GM19025 (cell line): ENCODE data around the gene FAM131B.
"Not testable (repeated sequence)": the region's sequence is repeated elsewhere in the genome, so short reads cannot be mapped to it uniquely, and the experiment has no call there.

Experiments used
- ATAC-seq: cut with Tn5 transposase; IDR thresholded peaks from one replicate; pipeline ENCODE4 v1.9.1; 2021; ENCODE audit warnings: mild to moderate bottlenecking, low read depth, moderate library complexity; ENCODE audit not compliant: unreplicated experiment

FAM131B gene

DNA sequence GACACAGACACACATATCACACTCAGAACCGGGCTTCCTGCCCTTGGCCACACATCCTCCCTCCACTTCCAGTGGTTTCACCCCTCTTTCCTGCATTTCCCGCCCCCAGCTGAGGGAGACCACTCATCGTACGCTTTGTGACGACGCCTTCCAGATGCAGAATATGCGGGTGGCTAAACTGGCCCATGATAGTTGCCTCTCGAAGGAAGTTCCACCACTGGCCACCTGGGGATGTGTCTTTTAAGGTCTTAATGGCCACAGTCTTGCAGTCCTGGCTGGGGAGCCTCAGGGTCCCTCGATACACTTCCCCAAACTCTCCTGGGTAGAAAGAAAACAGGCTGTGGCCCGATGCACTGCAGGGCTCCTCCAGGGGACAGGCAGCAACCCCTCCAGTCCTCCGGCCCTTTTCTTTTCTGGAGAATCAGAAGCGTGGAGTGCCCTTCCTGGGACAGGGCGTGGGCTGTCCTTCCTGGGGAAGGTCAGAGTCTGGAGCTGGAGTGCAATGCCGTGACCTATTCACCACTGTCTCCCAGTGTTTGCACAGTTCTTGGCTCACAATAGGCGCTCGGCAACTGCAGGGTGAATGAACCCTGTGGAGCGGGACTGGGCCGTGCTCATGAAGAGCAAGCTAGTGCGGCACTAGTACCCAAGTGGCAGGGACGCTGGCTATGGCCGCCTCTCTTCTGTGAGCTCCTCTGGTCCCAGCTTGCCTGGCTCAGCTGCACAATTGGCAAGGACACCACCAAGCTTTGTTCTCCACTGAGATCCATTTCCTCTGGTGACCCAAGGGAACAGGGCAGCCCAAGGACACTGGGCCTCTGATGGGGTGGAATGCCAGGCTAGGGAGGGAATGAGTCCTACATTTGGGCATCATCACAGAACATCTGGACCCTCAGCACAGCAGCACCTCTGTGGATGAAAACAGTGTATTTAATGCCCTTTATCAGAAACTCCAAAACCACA, 33.0 kb upstream of the FAM131B start:
- no peak for ATAC-seq

DNA sequence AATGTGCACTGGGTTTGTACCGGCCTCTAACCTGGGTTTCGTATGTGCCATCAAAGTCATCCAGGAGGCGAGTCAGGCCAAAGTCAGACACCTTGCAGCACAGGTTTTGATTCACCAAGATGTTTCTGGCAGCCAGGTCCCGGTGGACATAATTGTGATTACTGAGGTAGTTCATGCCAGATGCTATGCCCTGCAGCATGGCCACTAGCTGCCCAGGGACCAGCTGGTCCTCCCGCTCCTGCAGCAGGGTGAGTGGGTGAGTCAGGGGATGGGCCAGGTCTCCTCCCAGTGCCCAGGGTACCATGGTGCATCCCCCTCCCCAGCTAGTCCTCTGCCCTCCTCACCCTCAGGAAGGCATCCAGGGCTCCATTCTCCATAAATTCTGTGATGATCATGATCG, 32.3 kb upstream of the FAM131B start:
- ATAC-seq = no peak

DNA sequence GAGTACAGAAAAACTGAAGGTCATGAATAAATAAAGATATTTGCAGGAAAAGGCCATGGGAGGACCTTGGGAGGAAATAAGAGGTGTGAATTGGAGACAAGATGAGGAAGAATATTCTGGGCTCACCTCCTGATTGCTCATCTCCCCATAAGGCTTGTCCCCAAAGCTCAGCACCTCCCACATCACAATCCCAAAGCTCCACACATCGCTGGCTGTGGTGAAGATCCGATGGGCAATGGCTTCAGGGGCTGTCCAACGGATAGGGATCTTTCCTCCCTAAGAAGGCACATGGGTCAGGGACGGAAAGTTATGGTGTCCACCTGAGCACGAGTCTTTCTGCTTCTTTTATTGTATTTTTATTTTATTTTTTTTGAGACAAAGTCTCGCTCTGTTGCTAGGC, 31.6 kb upstream of the FAM131B start:
- no peak for ATAC-seq

DNA sequence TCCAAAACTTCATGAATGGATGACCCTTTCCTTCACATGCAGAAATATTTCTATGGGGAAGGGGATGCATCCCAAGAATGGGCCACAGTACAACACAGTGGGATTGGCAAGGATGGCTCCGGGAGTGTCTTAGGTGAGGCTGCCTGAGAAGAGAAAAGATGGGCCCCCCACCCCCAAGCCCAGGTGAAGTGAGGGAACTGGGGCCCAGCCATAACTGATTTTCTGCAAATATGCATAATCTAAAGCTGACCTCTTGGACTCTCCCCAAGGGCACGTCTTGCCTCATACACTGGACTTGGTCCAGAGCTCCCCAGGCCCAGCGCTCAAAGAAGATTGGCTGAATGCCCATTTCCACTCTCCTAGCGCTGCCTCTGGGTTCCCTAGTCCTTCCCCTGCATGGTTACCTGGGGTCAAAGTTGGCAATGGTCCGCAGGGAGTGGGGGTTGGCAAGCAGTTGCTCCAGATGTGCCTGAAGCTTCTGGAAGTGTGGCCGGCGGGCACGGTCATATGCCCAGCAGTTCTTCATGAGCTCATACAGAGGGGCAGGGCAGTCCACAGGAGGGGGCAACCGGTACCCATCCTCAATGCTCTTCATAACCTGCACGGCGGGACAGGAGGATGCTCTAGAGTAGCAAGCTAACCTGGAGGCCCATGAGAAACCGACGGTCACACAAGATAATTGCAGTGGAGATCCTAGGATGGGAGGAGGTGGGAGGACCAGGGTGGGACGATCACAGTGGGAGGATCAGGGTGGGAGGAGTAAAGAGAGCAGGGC, 30.9 kb upstream of the FAM131B start:
- no peak for ATAC-seq

DNA sequence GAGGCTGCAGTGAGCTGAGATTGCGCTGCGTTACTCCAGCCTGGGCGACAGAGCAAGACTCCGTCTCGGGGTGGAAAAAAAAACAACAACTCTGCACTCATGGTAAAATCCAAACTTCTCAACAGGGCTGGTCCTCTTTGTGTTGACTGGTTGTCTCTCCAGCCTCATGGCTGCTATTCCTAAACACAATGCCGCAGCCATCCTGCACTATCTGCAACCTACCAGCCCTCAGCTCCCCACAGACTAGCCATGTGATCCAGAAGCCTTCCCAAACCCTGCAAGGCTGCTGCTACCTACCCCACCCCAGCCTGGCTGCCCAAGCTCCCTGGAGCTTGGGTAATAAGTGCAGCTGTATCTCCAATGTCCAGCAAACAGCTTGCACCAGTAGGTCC, 30.4 kb upstream of the FAM131B start:
- ATAC-seq = no peak

DNA sequence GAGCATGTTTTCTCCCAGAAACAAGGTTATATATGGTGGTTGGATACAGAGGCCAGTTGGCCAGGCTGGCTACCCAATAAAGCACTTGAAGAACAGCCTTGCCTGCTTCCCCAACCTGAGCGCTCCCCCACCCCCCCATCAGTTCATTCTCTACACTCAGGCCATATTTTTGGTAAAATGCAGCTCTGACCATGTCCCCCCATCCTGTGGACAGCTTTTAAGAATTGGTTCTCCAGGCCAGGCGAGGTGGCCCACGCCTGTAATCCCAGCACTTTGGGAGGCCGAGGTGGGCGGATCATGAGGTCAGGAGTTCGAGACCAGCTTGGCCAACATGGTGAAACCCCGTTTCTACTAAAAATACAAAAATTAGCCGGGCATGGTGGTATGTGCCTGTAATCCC, 29.9 kb upstream of the FAM131B start:
- ATAC-seq = not testable (repeated sequence)

- ATAC-seq = no peak
Observed at GRCh38 chr7:143391462-143392404, 29.2 kb upstream of the FAM131B start.

GRCh38 chr7:143390773-143391317, 28.3 kb upstream of the FAM131B start:
- no peak for ATAC-seq

- no peak for ATAC-seq
Observed at GRCh38 chr7:143390104-143390772, 27.7 kb upstream of the FAM131B start.

GRCh38 chr7:143389316-143390103, 27.0 kb upstream of the FAM131B start:
- ATAC-seq = no peak

GRCh38 chr7:143388491-143389101, 26.1 kb upstream of the FAM131B start:
- ATAC-seq = no peak

GRCh38 chr7:143388051-143388450, 25.5 kb upstream of the FAM131B start:
- no peak for ATAC-seq

DNA sequence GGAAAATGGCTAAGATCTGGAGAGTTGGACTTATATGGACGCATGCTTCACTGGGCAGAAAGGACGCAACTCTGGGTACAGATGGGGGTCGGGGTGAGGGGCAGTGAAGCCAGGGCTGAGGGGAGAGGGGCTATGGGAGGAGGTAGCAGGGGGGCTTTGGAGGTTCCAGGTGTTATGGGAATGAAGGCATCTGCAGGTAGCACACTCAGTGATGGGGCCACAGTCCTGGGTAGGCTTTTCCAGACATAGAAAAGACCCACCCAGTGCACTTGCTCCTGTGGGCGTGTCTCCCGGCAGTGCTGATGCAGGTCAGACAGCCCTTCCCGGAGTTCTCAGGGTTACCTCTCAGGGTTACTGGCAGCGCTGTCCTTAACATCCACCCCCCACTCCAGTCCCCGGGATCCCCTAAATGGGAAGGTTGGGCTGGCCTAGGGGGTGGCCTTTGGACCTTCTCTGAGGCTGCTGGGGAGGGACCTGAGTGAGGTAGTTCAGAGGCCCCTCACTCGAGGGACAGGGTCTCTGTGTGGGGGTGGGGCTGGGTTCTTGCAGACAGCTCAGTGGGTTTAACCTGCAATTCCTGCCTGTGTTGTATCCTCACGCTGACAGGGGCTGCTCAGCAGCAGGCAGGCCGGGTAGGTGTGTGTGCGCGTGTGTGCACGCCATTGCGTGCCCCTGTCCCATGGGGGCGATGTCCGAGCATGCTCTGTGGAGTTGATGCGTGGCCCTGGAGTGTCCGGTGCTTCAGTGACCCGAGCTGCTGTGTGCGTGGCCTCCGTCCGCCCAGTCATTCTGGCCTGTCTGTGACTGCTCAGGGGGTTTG, 24.9 kb upstream of the FAM131B start:
- ATAC-seq = no peak

DNA sequence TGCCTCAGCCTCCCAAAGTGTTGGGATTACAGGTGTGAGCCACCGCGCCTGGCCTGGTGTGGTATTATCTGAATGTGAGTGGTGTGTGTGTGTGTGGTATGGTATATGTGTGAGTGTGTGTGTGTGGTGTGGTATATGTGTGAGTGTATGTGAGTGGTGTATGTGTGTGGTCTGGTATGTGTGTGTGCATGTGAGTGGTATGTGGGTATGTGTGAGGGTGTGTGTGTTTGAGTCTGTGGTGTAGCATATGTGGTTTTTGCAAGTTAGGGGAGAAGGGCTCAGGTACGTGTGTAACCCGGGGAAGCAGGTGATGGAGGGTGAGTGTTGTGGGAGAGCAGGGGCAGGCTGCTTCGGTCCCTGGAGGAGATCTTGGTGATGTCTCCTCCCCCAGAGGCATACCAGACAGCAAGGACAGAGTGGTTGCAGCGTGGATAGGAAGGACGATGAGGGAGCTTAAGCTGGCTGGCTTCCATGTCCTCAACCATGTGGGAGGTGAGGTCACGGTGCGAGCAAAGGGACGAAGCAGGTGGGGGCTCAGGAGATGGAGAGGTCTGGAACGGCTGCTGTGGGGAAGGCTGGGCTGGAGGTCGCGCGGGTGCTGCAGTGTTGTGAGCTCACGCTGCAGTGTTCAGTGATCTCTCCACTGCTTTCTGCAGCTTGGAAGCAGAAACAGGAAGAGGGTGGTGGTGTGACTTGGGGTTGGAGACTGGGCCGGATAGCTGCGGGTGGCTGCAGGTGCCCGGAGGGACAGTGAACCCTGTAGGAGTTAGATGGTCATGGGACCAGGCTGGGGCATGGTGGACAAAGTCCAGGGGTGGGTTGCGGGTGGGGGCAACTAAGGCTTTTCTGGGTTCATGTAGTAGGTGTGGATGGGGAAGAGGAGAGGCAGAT, 23.6 kb upstream of the FAM131B start:
- ATAC-seq = no peak

GRCh38 chr7:143384661-143385631, 22.4 kb upstream of the FAM131B start:
- ATAC-seq = no peak

GRCh38 chr7:143384148-143384547, 21.6 kb upstream of the FAM131B start:
- no peak for ATAC-seq
